Breast epithelium (tissue), 3 donors: ENCODE measurements around the gene KIAA0232.

ENCODE experiments used
- POLR2A ChIP-seq: fragments of 450-650 bp; IDR thresholded peaks from one replicate; pipeline ENCODE4 v1.6.1; 2016; ENCODE audit warnings: antibody characterized with exemption, mild to moderate bottlenecking, moderate library complexity
- POLR2AphosphoS5 ChIP-seq, 3 donors: sonication (generic); formaldehyde crosslinking; IDR thresholded peaks; one replicate each; pipeline ENCODE4 v1.6.1; 2017; ENCODE audit warnings: antibody characterized with exemption in 3 of 3
- TF ChIP-seq, protein P1 (sequence below), 3 donors: fragments of 450-650 bp; IDR thresholded peaks; one replicate each; pipeline ENCODE4 v1.5.1; 2016 to 2017; ENCODE audit warnings: antibody characterized with exemption in 3 of 3, mild to moderate bottlenecking in 3 of 3, moderate library complexity in 3 of 3

DNA sequence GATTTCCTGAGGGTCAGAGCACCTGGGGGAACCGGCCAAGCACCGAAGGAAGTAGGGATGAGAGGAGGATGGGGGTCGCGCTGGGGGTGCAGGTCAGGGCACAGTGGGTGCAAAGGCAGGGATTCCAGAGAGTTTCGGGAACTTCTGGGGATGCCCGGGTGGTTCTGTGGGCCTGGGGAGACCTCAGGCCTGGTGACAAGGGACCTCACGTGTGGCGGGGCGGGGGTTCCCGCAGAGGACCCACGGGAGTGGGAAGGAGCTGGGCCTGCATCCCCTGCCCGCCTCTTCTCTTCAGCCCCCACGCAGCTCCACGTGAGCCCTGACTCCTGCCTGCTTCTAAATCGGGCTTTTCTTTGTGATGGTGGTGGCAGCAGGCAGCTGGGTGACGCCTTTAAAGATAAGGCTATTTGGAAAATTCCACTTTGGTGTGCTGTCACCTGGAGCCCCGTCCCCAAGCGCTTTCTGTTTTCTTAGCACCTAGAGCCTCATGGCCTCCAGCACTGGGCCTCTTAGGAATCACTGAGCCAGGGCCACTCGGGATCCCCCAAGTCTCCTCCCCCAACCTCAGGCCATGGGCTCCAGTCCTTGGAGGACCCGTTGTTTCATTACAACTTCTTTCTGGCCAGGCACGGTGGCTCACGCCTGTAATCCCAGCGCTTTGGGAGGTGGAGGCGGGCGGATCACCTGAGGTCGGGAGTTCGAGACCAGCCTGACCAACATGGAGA, 120.0 kb downstream of the KIAA0232 start:
- TF ChIP-seq POLR2A (no peak), POLR2AphosphoS5 (IDR thresholded peaks at IDR 0.05) (no peak)
- TF ChIP-seq, protein P1, sequence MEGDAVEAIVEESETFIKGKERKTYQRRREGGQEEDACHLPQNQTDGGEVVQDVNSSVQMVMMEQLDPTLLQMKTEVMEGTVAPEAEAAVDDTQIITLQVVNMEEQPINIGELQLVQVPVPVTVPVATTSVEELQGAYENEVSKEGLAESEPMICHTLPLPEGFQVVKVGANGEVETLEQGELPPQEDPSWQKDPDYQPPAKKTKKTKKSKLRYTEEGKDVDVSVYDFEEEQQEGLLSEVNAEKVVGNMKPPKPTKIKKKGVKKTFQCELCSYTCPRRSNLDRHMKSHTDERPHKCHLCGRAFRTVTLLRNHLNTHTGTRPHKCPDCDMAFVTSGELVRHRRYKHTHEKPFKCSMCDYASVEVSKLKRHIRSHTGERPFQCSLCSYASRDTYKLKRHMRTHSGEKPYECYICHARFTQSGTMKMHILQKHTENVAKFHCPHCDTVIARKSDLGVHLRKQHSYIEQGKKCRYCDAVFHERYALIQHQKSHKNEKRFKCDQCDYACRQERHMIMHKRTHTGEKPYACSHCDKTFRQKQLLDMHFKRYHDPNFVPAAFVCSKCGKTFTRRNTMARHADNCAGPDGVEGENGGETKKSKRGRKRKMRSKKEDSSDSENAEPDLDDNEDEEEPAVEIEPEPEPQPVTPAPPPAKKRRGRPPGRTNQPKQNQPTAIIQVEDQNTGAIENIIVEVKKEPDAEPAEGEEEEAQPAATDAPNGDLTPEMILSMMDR (IDR thresholded peaks at IDR 0.05), result no peak
